RCC 7860 (cell line): Measurements from ENCODE around the gene USP7.

ENCODE experiments used
- DNase-seq: peaks from one replicate; pipeline ENCODE4 v3.0.0-alpha.2; 2015; ENCODE audit warnings: low spot score
- FAIRE-seq: peaks from 2 replicates; lab custom pipeline; 2012; peaks lifted over from hg19 to GRCh38; lab: Jason Lieb, UNC

Gene USP7

GRCh38 chr16:8866118-8866883, 97.4 kb downstream of the USP7 start:
- DNase-seq = no peak

DNA sequence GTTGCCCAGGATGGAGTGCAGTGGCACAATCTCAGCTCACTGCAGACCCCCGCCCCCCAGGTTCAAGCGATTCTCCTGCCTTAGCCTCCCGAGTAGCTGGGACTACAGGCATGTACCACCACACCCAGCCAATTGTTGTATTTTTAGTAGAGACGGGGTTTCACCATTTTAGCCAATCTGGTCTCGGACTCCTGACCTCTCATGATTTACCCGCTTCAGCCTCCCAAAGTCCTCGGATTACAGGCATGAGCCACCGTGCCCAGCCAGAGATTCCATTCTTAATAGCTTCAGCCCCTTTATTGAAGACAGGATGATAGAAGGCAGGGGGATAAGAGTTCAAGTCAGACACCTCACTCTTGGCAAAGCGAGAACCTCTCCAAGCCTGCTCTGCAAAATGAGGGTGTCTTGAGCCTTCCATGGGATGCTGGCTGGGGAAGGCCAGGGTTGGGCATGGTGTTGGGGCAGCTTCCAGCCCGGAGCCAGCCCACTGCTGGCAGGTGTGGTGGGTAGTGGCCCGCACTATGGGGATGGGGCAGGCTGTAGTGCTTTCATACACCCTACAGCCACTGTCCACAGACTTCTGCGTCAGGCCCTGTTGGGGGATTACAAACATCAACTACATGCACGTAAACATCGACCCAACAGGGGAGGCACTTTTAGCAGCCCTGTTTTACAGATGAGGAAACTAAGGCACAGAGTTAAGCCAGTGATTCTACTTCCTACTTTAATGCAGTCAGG, 98.4 kb downstream of the USP7 start:
- DNase-seq (no peak), FAIRE-seq (no peak)

More at GRCh38 chr16:8866118-8866883, 97.4 kb downstream of the USP7 start:
- no peak for FAIRE-seq

DNA sequence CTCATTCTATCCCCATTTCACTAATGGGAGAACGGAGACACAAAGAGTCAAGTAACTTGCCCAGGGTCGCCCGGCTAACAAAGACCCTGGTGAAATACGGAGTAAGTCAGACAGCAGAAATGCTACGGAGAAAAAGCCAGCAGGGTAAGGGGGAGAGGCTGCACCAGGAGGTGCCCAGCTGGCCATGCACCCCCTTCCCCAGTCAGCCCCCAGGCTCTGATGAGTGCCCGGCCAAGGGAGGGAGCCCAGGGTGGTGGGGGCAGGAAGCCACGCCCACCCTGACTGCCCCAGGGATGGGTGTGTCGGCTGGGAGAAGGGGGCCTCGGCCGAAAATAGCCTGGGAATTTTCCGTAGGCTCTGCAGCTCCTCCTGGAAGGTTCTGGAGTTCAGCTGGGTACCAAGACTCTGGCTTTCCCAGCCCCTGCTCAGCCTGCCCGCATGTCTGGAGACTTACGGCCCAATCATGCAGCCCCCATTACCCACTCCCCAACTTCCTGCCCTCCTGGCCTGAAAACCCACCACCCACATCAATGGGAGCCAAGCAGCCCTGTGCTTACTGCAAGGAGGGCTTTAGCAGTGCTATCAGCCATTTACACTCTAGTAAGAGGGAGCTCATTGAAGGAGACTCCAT, 99.1 kb downstream of the USP7 start:
- FAIRE-seq = no peak

DNA sequence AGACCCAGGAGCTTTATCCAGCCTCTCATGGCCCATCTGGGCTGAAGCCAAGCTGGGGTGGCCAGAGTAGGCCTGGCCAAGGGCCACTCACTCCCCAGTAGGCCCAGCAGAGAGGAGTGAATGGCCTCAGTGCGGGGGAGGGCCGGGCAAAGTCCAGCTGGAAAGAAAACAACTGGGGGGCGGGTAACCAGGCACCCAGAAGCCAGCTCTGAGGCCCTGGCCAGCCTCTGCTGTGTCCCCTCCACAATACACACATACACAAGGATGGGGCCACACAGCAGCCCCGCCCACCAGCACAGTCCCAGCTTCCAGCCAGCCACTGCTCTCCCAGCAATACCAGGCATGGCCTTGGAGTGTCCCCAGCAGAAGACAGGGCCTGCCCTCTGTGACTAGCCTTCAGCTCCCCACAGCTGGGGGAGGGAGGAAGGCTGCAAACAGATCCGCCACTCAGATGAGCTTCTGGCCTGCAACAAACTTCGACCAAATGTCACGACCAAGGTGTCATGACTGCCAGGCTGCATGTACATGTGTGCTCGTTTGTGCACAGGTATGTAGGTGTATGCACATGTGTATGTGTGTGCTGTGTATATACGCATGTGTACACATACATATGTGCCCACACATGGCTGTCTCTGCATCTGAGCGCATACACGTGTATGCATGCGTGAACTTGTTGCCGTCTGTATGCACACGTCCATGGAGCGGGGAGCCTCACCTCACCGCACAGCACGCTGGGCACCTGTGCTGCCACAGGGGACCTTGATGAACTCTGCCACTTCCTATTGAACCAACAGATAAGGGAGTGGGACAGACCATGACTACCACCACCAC, 99.9 kb downstream of the USP7 start:
- DNase-seq = peak; percentile 60
- FAIRE-seq = no peak

More for the DNA sequence above, 99.1 kb downstream of the USP7 start:
- DNase-seq = no peak

- DNase-seq (no peak), FAIRE-seq (no peak)
Observed at GRCh38 chr16:8862309-8863130, 101.2 kb downstream of the USP7 start.

DNA sequence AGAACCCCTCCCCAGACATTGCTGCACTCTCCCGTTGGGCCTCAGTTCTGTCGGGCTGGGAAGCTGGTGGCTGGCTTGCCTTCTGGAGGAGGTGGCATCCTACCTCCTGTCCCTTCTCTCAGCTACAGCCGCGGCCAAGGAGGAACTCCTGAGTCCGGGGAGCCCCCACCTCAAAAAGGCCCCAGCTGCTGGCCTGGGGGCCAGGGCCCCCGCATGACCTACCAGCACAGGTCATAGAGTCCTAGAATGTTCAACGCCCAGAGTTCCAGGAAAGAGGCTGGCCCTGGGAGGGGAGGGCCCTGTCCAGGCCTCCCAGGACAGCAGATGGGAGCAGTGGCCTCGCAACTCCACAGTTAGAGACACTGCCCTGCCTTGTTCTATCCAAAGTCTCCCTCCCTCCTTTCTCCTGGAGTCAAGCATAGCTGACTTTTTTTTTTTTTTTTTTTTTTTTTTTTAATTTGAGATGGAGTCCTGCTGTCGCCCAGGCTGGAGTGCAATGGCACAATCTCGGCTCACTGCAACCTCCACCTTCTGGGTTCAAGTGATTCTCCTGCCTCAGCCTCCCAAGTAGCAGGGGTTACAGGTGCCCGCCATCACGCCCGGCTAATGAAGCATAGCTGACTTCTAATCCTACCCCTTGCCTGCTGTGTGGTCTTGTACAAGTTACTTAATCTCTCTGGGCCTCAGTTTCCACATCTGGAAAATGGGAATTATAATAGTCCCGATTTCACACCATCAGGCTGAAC, 102.0 kb downstream of the USP7 start:
- DNase-seq = no peak
- no peak for FAIRE-seq

GRCh38 chr16:8859913-8860881, 103.5 kb downstream of the USP7 start:
- no peak for DNase-seq
- no peak for FAIRE-seq

DNA sequence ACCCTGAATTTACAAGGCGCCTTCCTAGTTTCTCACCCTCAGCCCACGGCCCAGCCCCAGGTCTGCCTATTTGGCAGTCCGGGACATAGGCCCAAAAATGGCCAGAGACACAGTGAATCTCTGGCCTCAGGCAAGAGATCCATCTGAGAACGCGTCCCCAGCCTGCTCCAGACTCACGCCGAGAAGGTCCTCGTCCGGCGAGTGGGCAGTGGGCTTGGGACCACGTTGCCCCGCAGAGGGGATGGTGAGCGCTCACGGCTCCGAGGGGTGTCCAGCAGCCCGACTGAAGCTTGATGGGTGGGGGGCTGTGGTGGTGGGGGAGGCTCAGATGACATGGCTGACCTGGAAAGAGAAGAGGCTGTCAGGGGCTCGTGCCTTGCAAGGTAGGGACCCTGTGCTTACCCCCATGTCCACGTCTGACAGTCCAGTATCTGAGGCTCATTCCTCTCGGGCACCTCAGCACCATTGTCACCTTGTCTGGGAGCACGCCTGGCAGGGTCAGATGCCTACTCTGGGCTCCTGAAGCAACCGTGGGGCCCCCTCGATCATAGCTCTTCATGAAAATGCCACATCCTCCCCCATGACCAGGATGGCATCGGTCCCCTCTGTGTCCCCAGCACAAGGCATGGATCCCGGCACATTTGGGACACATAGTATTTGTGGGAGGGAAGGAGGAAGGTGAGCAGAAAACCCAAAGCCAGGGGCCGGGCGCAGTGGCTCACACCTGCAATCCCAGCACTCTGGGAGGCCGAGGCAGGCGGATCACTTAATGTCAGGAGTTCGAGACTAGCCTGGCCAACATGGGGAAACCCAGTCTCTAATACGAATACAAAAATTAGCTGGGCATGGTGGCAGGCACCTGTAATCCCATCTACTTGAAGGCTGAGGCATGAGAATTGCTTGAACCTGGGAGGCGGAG, 104.5 kb downstream of the USP7 start:
- DNase-seq (no peak), FAIRE-seq (no peak)

DNA sequence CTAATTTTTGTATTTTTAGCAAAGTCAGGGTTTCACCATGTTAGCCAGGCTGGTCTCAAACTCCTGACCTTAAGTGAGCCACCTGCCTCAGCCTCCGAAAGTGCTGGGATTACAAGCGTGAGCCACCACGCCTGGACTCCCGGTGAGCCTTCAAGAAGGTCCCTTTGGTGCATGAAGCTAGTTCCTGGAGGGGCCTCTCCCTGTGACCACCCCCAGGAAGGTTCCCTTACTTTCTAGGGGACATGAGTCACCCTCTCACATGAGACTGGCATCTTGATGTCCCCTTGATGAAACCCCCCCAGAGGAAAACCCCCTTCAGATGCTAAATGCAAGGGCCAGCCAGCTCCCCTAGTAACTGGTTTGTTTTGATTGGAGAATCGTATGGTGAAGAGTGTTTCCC, 107.7 kb downstream of the USP7 start:
- FAIRE-seq = no peak

GRCh38 chr16:8855051-8855786, 108.5 kb downstream of the USP7 start:
- no peak for DNase-seq
- no peak for FAIRE-seq

More for the DNA sequence above, 107.7 kb downstream of the USP7 start:
- DNase-seq = no peak

DNA sequence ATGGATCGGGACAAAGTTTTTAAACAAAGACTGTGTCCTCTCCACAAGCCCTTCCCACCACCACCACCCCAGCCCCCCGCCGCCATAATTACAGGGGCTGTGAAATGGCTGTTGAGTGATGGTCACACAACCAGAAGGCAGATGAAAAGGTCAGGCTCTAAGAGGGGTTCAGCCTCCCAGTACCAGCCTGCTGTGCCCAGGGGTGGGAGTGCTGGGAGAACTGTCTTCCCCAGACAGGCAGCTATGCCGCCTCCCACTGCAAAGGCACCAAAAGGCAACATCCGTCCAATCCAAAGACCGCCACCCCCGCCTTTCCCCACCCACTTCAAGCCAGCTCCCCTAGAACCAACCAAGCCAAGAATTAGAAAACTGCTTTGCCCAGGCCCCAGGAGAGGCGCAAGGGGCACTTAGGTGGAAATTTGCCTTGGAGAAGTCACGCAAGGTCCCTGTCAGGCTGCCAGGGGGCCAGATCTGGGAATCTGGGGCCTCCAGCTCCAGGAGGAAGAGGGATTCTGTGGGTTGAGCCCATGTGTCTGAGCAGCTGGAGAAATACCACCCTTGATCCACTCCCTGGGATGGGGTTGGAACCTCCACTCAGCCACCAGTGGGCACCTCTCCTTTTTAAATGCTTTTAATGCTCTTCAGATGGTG, 109.3 kb downstream of the USP7 start:
- FAIRE-seq = no peak

GRCh38 chr16:8853611-8854010, 110.1 kb downstream of the USP7 start:
- no peak for FAIRE-seq

More for the DNA sequence above, 109.3 kb downstream of the USP7 start:
- no peak for DNase-seq

GRCh38 chr16:8853150-8853549, 110.6 kb downstream of the USP7 start:
- FAIRE-seq = no peak
- DNase-seq = no peak

More at GRCh38 chr16:8853611-8854010, 110.1 kb downstream of the USP7 start:
- no peak for DNase-seq

DNA sequence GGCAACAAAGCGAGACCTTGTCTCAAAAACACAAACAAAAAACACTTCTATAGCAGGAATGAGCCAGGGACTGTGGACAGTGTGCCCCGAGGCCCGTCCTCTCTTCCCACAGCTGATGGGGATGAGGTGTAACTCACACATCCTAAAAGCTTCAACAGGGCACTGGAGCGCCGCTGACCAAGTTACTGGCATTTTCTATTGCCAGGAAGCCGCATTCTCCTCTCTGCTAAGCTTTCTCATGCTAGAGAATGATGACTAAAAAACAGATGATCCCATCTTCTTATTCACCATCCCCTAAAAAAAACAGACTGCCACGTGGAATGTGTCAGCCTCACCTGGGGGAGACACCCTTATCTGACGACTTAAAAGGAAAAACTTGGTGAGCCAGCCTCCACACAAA, 111.2 kb downstream of the USP7 start:
- FAIRE-seq (no peak), DNase-seq (no peak)

- FAIRE-seq (no peak), DNase-seq (no peak)
Observed at GRCh38 chr16:8851761-8852403, 111.8 kb downstream of the USP7 start.
